ENCODE measurements around the gene DEXI.

- TF ChIP-seq CTCF (IDR thresholded peaks at IDR 0.05; ENCODE audit: insufficient read depth, low read length, poor library complexity, severe bottlenecking) (peak; percentile 7), EZH2phosphoT487 (conservative IDR thresholded peaks at IDR 0.05; ENCODE audit: low read length) (no peak)
Observed at GRCh38 chr16:10988879-10989278, 46.6 kb upstream of the DEXI start.
